ENCODE data around the gene PRAMEF12.
"Not testable (repeated sequence)": the region's sequence is repeated elsewhere in the genome, so short reads cannot be mapped to it uniquely, and the experiment has no call there.

The PRAMEF12 gene

DNA sequence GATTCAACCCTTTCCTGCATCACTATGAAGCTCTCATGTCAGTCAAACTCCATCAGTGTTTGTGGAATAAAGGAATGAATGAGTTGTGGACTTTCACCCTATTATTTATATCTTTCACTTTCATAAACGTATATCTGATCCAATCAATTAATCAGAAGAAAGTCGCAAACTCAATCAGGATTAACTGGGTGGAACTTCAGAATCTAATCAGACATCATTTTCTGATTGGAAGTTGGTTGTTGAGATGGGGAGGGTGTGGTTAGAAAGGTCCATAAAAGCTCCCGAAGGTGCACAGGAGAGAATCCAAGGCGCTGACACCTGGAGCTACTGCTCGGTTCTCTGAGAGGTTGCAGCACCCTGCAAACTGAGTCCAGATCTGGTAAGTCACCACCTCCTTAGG is at the start of gene PRAMEF12:
TSS of gene PRAMEF12 (plus strand) at position 301 of the 400 bp plus-strand sequence. CDS start 1,130 bp downstream, outside the sequence.
- no peak for DNase-seq (ENCODE audit: low read depth)

DNA sequence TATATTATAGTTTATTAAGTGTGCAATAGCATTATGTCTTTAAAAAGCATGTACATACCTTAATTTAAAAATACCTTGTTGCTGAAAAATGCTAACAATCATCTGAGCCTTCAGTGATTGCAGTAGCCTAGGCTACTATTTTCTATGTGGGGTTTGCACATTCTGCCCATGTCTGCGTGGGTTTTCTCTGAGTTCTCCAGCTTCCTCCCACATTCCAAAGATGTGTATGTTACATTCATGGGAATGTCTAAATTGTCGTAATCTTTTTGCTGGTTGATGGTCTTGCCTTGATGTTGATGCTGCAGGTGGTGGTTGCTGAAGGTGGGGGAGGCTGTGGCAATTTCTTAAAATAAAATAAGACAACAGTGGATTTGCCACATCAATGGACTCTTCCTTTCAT is 45.1 kb upstream of the PRAMEF12 start:
- DNase-seq (ENCODE audit: low read depth), result no peak

DNA sequence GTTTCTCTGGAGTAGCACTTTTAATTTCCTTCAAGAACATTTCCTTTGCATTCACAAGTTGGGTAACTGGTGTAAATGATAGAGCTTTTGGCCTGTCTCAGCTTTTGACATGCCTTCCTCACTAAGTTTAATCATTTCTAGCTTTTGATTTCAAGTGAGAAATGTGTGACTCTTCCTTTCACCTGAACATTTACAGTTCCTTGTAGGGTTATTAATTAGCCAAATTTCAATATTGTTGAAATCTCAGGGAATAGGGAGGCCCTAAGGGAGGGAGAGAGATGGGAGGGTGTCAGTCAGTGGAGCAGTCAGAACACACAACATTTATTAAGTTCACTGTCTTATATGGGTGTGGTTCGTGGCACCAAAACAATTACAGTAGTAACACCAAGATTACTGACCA is 43.4 kb upstream of the PRAMEF12 start:
- DNase-seq (ENCODE audit: low read depth), result no peak

DNA sequence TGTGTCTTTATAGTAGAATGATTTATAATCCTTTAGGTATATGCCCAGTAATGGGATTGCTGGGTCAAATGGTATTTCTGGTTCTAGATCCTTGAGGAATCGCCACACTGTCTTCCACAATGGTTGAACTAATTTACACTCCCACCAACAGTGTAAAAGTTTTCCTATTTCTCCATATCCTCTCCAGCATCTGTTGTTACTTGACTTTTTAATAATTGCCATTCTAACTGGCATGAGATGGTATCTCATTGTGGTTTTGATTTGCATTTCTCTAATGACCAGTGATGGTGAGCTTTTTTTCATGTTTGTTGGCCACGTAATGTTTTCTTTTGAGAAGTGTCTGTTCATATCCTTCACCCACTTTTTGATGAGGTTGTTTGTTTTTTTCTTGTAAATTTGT is 42.5 kb upstream of the PRAMEF12 start:
- not testable (repeated sequence) for DNase-seq (ENCODE audit: low read depth)

DNA sequence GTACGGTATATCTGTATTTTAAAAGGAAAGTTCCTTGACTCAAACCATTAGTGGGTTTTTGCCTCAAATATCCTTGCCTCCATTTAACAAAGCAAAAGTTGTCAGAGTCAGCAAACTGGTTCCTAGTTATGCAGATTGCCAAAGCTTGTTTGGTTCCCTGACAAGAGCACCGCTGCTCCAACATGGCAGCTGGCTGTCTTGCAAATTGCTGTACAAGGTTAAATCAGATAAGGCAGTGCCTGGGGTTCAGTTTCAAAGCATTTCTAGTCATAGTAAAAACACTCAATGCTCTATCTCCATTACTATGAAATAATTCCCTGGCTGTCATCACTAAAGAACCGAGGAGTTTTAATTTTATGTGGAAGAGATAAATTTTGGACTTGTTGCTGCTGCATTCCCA is 38.9 kb upstream of the PRAMEF12 start:
- no peak for DNase-seq (ENCODE audit: low read depth)

DNA sequence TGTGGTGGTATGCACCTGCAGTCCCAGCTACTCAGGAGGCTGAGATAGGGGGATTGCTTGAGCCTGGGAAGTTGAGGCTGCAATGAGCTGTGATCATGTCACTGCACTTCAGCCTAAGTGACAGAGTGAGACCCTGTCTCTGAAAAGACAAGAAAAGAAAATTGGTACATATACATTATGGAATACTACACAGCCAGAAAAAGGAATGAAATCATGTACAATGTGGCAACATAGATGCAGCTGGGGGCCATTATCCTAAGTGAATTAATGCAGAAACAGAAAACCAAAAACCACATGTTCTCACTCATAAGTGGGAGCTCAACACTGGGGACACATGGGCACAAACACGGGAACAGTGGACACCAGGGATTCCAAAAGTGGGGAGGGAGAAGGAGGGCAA is 34.6 kb upstream of the PRAMEF12 start:
- DNase-seq (ENCODE audit: low read depth), result no peak

DNA sequence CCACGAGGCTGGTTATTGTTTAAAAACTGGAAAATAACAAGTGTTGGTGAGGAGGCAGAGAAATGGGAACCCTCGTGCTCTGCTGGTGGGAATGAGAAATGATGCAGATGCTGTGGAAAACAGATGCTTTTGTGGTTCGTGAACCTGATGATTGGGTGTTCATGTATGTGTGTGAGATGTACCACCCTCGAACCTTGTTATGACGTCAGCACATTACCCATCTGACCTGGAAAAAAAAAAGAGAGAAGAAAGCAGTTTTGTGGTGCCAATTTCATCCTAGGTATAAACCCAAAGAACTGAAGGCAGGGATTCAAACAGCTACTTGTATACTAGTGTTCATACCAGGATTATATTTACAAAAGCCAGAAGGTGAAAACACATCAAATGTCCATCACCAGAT is 33.9 kb upstream of the PRAMEF12 start:
- DNase-seq (ENCODE audit: low read depth), result no peak

DNA sequence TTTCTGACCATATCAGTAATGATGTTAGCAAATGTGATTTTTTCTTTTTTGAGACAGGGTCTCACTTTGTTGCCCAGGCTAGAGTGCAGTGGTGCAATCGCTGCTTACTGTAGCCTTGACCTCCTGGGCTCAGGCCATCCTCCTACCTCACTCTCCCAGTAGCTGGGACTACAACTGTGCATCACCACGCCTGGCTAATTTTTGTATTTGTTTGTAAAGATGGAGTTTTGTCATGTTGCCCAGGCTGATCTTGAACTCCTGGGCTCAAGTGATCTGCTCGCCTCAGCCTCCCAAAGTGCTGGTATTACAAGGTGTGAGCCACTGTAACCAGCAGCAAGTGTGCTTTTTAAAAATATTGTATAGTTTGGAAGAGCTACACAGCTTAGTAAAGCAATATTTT is 31.6 kb upstream of the PRAMEF12 start:
- no peak for DNase-seq (ENCODE audit: low read depth)

DNA sequence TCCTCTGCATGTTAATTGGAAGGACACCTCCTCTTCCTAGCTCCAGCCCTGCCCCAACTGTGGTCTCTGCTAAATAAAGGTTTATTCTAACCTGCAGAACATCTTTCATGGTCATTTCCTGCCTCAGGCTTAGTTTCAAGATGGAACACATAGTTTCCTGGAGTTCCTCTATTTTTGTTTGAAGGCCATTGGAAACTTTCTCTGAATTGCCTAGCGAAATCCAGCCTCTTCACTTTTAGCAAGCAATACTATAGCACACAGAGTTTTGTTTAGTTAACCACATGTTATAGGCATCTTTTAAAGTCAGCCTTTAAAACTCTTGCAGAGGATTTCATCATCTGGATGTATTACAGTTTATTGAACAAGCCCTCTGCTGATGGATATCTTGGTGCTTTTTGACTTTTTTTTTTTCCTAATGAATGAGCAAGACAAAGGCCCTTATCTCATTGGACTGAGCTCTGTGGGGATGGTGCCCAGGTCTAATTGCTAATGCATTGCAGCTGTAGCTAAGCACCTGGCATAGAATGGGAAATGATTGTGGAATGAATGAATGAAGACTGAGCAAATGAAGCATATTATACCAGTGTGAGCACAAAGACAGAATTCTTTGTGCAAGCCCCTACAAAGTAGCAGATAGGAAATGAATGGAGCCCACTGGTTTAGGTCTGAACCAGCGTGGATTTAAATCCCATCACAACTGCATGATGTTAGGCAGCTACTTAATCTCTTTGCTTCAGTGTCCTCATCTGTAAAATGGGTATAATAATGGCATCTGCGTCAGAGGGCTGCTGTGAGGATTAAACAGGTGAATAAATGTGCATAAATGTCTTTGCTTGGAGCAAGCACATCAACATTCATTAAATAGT is 28.2 kb upstream of the PRAMEF12 start:
- no peak for DNase-seq (ENCODE audit: low read depth)

DNA sequence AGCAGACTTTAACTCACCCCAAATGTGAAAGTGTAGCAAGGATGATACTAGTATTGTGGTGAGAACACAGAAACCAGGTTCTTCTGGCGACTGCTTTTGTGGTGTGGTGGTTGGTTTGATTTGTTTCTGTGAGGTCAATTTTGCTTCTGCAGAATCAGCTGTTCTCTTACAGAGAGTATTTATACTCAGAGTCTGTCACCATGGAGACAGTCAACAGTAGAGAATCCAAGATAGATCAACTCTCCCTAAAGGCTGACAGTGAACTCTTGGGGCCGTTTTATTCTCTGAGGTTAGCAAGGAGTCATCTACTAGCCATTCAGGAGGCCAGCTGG is 27.6 kb upstream of the PRAMEF12 start, which contains the start of gene CFAP107:
TSS of gene CFAP107 (plus strand) at position 209 of the 332 bp plus-strand sequence. CDS start 231 bp downstream, outside the sequence.
- DNase-seq (ENCODE audit: low read depth), result no peak

DNA sequence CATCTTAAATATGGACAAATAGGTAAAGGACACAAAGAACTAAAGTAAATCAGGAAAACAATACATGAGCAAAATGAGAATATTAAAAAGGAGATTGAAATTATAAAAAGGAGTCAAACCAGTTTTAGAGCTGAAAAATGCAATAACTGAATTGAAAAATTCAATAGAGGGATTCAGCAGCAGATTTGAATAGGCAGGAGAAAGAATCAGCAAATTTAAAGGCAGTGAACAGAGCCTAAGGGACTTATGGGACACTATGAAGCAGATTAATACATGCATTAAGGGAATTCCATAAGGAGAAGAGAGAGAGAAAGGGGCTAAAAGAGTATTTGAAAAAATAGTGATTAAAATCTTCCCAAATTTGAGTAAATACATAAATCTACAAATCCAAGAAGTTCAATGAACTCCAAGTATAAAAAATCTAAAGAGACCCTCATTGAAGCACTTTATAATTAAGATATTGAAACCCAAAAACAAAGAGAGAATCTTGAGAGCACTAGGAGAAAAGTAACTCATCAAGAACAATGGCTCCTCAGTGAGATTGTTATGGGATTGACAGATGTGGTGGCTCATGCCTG is 24.7 kb upstream of the PRAMEF12 start:
- no peak for DNase-seq (ENCODE audit: low read depth)

DNA sequence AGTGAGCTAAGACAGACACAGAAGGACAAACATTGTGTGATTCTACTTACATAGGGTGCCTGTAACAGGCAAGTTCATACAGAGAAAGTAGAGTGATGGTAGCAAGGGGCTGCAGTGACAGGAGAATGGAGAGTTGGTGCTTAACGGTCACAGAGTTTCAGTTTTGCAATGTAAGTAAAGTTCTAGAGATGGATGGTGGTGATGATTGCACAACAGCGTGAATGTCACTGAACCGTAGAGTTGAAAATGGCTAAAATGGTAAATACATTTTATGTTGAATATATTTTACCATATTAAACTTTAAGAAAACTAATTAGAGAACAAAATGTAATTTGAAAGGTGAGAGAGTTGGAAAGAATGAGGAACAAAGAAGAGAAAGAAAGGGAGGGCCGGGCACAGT is 18.8 kb upstream of the PRAMEF12 start:
- no peak for DNase-seq (ENCODE audit: low read depth)

DNA sequence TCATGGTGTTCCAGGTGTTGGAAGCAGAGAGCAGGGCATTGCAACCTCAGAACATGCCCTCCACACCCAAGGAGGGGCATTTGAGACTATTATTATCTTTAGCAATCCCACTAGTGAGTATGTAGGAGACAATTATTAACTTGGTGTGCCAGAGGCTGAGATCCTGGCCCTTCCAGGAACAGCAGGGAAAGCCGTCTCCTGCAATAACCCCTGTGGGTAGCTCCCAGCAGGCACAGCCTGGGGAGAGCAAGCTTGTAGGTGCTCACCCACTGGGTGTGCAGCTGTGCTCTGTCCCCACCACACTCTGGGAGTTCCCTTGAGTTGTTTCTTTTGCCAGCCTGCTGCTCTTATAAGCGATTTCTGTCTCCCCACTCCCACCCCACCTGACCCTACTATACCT is 17.3 kb upstream of the PRAMEF12 start:
- DNase-seq (ENCODE audit: low read depth), result no peak

DNA sequence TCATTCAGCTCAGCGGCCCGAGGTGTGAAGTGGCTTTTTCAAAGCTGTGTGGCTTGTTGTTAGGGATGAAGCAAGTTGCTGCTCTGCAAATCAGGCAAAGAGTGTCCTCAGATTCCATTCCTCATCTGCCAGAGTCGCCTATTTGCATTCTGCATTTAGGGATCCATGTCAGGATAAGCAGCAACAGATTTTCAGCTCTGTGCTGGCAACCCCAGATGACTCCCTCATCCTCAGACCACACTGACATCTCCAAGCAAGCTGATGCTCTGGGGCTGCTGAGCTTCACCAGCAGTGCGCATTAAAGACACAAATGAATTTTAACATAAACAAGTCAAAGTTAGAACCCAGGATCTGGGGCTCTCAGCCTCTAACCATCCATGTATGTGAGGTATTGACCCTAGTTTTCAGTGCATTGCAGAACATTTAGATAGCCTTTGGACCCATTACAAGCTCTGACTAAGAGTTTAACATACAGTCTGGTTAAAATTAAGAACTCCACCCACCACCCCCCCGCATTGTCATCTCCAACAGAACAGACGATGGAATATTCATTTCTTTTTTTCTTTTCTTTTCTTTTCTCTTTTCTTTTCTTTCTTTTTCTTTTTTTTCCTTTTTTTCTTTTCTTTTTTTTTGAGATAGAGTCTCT is 16.6 kb upstream of the PRAMEF12 start:
- no peak for DNase-seq (ENCODE audit: low read depth)

DNA sequence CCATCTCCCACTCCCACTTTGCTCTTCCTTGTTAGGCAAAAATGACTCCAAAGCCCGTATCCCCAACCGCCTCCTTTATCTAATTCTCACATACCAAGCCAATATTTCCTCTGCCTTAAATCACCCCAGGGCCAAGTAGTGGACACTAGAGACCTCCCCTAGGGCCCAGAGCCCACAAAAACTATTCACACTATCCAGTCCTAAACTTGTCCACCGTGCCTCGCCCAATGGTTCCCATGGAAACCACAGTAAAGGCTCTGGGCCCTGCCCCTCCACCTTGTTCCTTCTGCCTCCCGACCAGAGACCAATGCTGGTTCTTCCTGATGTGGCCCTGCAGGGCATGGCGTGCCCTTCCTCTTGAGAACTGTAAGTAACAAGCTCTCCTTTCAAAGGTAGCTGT is 15.7 kb upstream of the PRAMEF12 start:
- no peak for DNase-seq (ENCODE audit: low read depth)

DNA sequence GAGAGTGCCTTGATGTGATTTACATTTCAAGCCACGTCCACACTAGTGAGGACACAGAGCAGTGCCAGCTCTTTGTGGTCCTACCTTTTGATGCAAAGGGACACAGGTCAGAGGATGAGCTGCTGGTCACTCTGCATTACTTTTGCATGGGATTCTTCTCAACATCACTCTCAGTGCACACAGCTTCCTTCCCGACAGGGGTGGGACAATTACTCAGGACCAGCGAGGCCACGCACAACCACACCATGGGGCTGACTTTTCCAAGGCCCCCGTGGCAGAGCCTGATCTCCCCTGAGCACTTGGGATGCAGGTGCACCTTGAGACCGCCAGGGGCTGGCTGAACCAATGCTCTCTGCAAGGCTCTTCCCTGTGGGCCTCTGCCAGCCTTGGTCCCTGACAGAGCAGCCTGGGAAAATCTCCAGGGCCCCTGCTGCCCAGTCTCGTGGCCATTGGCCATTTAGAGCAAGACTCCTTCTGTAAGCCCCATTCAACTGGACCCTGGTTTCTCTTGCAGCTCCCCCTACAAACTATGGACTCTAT is 13.2 kb upstream of the PRAMEF12 start:
- no peak for DNase-seq (ENCODE audit: low read depth)

DNA sequence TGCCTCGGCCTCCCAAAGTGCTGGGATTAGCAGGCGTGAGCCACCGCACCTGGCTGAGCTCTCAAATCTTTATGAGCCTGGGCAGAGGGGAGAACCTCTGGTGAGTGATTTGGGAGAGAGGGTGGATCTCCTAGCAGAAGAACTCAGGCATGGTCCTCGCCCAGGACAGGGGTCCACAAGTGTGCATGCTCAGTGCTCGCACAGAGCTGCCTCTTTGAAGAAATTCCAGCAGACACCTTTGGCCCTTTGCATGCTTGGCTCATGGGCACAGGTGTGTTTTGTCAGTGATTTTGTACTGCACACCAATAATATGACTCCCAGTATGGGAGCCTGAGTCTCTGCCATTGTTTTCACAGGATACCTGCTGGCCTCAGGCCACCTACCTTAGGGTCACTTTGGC is 11.8 kb upstream of the PRAMEF12 start:
- DNase-seq (ENCODE audit: low read depth), result no peak

DNA sequence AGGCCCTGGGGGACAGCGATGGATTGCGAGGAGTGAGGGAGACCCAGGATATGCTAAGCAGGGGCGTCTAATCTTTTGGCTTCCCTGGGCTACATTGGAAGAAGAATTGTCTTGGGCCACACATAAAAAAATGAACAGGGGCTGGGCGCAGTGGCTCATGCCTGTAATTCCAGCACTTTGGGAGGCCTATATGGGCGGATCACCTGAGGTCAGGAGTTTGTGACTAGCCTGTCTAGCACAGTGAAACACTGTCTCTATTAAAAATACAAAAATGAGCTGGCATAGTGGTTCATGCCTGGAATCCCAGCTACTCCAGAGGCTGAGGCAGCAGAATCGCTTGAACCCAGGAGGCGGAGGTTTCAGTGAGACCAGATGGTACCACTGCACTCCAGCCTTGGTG is 10.8 kb upstream of the PRAMEF12 start:
- DNase-seq (ENCODE audit: low read depth), result no peak

DNA sequence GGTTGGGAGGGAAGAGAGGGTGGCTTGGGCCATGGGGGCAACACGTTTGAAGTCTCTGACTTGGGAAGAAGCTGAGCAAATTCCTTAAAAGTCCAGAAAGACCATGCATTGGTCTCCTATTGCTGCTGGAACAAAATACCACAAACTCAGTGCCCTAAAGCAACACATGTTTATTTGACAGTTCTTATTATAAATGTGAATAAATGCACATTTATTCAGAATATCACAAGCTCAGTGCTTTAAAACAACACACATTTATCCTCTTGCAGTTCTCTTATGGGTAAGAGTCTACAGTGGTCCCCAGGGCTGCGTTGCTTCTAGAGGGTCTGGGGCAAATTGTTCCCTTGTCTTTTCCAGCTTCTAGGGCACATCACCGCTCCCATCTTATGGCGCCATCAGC is 10.1 kb upstream of the PRAMEF12 start:
- DNase-seq (ENCODE audit: low read depth), result no peak

DNA sequence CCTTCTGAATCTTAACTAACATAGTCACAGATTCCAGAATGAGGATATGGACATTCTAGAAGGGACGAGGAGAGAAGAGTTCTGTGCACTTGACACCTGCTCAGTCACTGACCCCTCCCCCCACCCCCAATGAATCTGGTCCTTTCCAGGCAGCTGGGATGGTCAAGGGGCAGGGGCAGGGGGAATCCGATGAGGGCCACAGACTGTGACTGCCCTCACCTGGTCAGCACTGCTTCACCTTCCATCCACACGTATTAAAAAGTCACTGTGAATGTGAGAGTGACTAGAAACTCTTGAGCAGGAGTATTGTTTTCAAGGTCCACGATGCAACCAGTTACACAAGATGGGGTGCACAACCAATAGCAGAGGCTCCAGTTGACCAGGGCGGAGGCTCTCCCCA is 9.5 kb upstream of the PRAMEF12 start:
- DNase-seq (ENCODE audit: low read depth), result no peak

DNA sequence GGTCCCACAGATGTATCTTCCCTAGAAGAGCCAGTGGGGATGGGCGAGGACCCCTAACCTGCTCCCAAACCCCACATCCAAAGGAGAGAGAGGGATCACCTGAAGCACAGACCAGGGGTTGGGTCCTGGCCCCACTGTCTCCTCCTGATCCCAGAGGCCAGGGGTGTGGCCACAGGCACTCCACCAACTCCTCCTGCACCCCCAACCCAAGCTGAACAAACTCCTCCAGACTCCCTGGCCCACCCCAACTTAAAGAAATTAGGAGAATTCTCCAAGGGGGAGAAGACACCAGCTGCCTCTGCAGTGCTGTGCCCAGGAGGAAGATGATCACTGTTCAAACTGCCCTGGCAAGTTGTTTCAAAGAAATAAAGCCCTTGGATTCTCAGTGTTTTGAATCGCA is 4.5 kb upstream of the PRAMEF12 start:
- no peak for DNase-seq (ENCODE audit: low read depth)

DNA sequence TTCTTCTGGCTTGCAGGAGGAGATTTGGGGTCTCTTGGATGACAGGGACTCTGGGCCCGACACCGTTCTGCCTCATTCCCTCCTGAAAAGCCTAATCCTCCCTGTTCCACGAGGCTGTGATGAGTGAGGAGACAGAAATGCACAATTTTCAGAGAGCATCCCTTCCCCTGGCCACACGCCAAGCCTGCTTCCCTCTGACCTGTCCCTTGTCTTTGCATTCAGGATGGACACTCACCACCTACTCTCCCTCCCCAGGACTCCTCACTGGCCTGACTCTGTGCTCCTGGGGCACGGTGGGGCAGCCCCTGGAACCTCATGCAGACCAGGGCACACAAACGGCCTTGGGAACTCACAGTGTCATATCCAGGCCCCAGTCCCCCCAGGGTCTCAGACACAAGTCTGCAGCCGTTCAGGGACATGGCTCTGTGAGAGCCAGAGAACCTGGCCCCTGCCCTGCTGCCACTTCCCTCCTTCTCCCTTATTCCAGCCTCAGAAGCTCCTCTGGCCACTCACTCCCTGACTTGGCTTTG is 3.5 kb upstream of the PRAMEF12 start:
- no peak for DNase-seq (ENCODE audit: low read depth)

DNA sequence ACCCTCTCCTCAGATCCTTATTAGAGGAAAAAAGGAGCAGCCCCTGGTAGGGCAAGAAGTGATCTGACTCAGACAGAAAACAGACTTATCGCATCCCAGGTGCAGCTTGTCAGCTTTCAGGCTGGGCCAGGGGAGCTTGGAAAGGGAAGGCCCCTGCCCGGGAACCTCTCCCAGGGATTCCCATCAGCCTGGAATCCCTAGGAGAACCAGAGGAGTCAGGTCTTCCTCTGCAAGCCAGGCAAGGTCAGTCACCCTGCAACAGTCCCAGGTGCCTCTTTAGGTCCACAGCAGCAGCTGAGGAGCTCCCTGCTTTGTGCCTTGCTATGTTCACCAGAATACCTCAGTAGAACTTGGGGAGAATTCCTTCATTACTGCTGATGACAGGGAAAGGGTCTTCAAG is 2.9 kb upstream of the PRAMEF12 start:
- no peak for DNase-seq (ENCODE audit: low read depth)
